PC-9 (cell line): ENCODE data around the gene NATD1.

Experiments
- CTCF ChIP-seq: fragments of 200-600 bp; sonication (generic); conservative IDR thresholded peaks from 2 replicates; pipeline ENCODE4 v1.6.1; 2017; ENCODE audit warnings: mixed run types, antibody characterized with exemption, mild to moderate bottlenecking, moderate library complexity
- EZH2 ChIP-seq: fragments of 200-600 bp; sonication (generic); IDR thresholded peaks from 2 replicates; pipeline ENCODE4 v1.8.0; 2017; ENCODE audit warnings: antibody characterized with exemption, low read depth

GRCh38 chr17:21218101-21218500, 35.1 kb downstream of the NATD1 start:
- TF ChIP-seq CTCF, result no peak
- no peak for TF ChIP-seq EZH2
